ENCODE results near the gene FNTB. TPM values are rescaled to one million over a fixed set of nuclear protein-coding genes. Genes with fewer than 3 reads are reported as not detected.

Gene FNTB
- total and polyA plus RNA-seq, 2 of the 8 experiments (the other 6 are each of a cell fraction or from before 2014, with no cell fraction given), result 16.0 to 20.7 TPM

GRCh38 chr14:64979336-64980074, 7.2 kb upstream of the FNTB start:
- no peak overlapping the region for H3K14ac ChIP-seq (ENCODE audit: insufficient read length)
- no peak overlapping the region for H2BK120ac ChIP-seq (replicated peaks; ENCODE audit: low read depth, low read length)
- peak overlapping the region; percentile 0; the same call in 1 of the 2 replicates for H2BK20ac ChIP-seq (ENCODE audit: low read length)
- FAIRE-seq (no peak), DNase-seq (ENCODE audit: low read depth in 1 of 2, low spot score in 2 of 2) (no peak)
- no peaks in the 10 kb centered on the region for H3K79me2 ChIP-seq (ENCODE audit: control insufficient read depth in 1 of 2, insufficient read depth in 2 of 2, low read length in 2 of 2)
- H3K4me3 ChIP-seq (ENCODE audit: extremely low read depth in 1 of 4, insufficient read depth in 2 of 4, low read depth in 3 of 4, low read length in 4 of 4), result no peak overlapping the region
- TF ChIP-seq, protein P1, sequence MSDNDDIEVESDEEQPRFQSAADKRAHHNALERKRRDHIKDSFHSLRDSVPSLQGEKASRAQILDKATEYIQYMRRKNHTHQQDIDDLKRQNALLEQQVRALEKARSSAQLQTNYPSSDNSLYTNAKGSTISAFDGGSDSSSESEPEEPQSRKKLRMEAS (IDR thresholded peaks at IDR 0.05), result 0 out of 2 replicates have a peak, but pooled peaks have one; percentile 19
- TF ChIP-seq RXRA (IDR thresholded peaks at IDR 0.05; ENCODE audit: insufficient read depth, low read depth, low read length), result no peak
- no peak overlapping the region for H3K27ac ChIP-seq (ENCODE audit: low read depth, low read length)
- WGBS, 2 experiments (ENCODE audit: extremely low coverage in 1 of 2, insufficient coverage in 1 of 2, insufficient read length in 1 of 2, insufficient replicate concordance in 2 of 2, low coverage in 1 of 2, low lambda C conversion rate in 2 of 2, missing lambda C conversion rate in 1 of 2), result 71% methylated on average over 5 of the region's 5 CpGs; no CpG with 5 or more reads in 1 of the 2 experiments
- no peak overlapping the region for H2BK15ac ChIP-seq (ENCODE audit: low read length)
- ChIA-PET CTCF (ENCODE audit: partially characterized antibody) (interaction anchor here (0.7 to 2.2 kb wide), 6 partner anchors 19 to 1819 kb away, joined by 3 to 6 read pairs (median 4); no protein-coding TSS in a partner anchor), POLR2A (ENCODE audit: partially characterized antibody) (interaction anchor here (0.6 to 2.5 kb wide), 2 partner anchors 9 to 14 kb away, joined by 3 to 14 read pairs; partner anchors contain the start of gene RAB15)
- H3K4me2 ChIP-seq (ENCODE audit: insufficient read depth in 1 of 2, low read depth in 2 of 2, low read length in 2 of 2), result no peak overlapping the region
- no peaks in the 10 kb centered on the region for H4K20me1 ChIP-seq (replicated peaks in 1 of 2; ENCODE audit: control insufficient read depth in 1 of 2, insufficient read depth in 2 of 2, low read length in 2 of 2)
- H2AK5ac ChIP-seq (ENCODE audit: low read depth, low read length), result no peak overlapping the region
- no peak overlapping the region for H4K5ac ChIP-seq (ENCODE audit: insufficient read length, low read depth, low read length)
- no peak overlapping the region for H2AFZ ChIP-seq (ENCODE audit: low read length)
- H3K27me3 ChIP-seq (replicated peaks in 1 of 4; ENCODE audit: control insufficient read depth in 3 of 4, extremely low read depth in 1 of 4, insufficient read depth in 3 of 4, low read length in 3 of 4), result peaks cover 0 to 2% (median 0%) of the 10 kb centered on the region in 4 experiments; a peak in 2 of 7 replicates
- no peak overlapping the region for H3K56ac ChIP-seq (replicated peaks; ENCODE audit: insufficient read length, low read depth, low read length)
- no peak overlapping the region for H3K23ac ChIP-seq (ENCODE audit: insufficient read length)
- no peaks in the 10 kb centered on the region for H3K79me1 ChIP-seq (ENCODE audit: low read depth, low read length)
- H2BK5ac ChIP-seq (ENCODE audit: low read depth, low read length), result no peak overlapping the region
- H3K4ac ChIP-seq (replicated peaks; ENCODE audit: insufficient read length, low read depth, low read length), result no peak overlapping the region
- H4K8ac ChIP-seq (ENCODE audit: extremely low read depth, insufficient read depth, low read length), result no peak overlapping the region
- no peak overlapping the region for H3K18ac ChIP-seq (ENCODE audit: extremely low read depth, low read length)
- H3K36me3 ChIP-seq (ENCODE audit: control insufficient read depth in 2 of 4, insufficient read depth in 4 of 4, low read length in 3 of 4), result no peaks in the 10 kb centered on the region
- 0 out of 2 replicates have a peak, but pooled peaks cover 2% of the 10 kb centered on the region for H3K23me2 ChIP-seq (ENCODE audit: low read depth, low read length)
- no peaks in the 10 kb centered on the region for H3K9me3 ChIP-seq (ENCODE audit: insufficient read depth in 2 of 2, low read depth in 1 of 2, low read length in 1 of 2)
- no peak overlapping the region for H4K91ac ChIP-seq (replicated peaks; ENCODE audit: insufficient read length, low read length)
- peaks cover 2 to 12% (median 11%) of the 10 kb centered on the region in 4 experiments; a peak in 5 of 7 replicates for H3K4me1 ChIP-seq (replicated peaks in 1 of 4; ENCODE audit: control insufficient read depth in 3 of 4, insufficient read depth in 4 of 4, low read length in 3 of 4)
- 0 out of 2 replicates have a peak overlapping the region, but pooled peaks have one; percentile 86 for H2BK12ac ChIP-seq (ENCODE audit: low read depth, low read length)
- H3K9ac ChIP-seq (replicated peaks in 1 of 4; ENCODE audit: extremely low read depth in 1 of 4, low read depth in 3 of 4, low read length in 3 of 4), result no peak overlapping the region
